Loucy (cell line): ENCODE measurements around the gene MCAM.

ENCODE experiments used
- H2AFZ ChIP-seq: fragments of 200-600 bp; sonication (generic); 2 replicates; pipeline ENCODE4 v1.6.0; 2016; ENCODE audit warnings: antibody characterized with exemption, mild to moderate bottlenecking, low read length, moderate library complexity
- H3F3A ChIP-seq: fragments of 200-600 bp; 2 replicates; pipeline ENCODE4 v1.6.0; 2016; ENCODE audit warnings: antibody characterized with exemption, low read depth, mild to moderate bottlenecking
- H3K27me3 ChIP-seq: fragments of 200-600 bp; sonication (generic); 2 replicates; pipeline ENCODE4 v1.6.1; 2014; ENCODE audit warnings: low read length, mild to moderate bottlenecking; ENCODE audit not compliant: insufficient read depth, poor library complexity, severe bottlenecking
- H3K36me3 ChIP-seq: fragments of 200-600 bp; sonication (generic); 2 replicates; pipeline ENCODE4 v1.6.1; 2016; ENCODE audit warnings: low read length; ENCODE audit not compliant: insufficient read depth
- H3K4me1 ChIP-seq: fragments of 200-600 bp; sonication (generic); 2 replicates; pipeline ENCODE4 v1.5.1; 2014; ENCODE audit warnings: low read length, mild to moderate bottlenecking; ENCODE audit not compliant: insufficient read depth, poor library complexity, severe bottlenecking
- H3K4me2 ChIP-seq: fragments of 200-600 bp; sonication (generic); 2 replicates; pipeline ENCODE4 v1.6.0; 2014; ENCODE audit warnings: antibody characterized with exemption, low read length, low read depth, mild to moderate bottlenecking; ENCODE audit not compliant: poor library complexity, severe bottlenecking
- H3K4me3 ChIP-seq: fragments of 200-600 bp; sonication (generic); 2 replicates; pipeline ENCODE4 v1.5.1; 2014; ENCODE audit warnings: low read length, mild to moderate bottlenecking, mixed read lengths; ENCODE audit not compliant: poor library complexity, severe bottlenecking
- H3K79me2 ChIP-seq: fragments of 200-600 bp; sonication (generic); 2 replicates; pipeline ENCODE4 v1.6.1; 2014; ENCODE audit warnings: low read length; ENCODE audit not compliant: insufficient read depth
- H3K9ac ChIP-seq: fragments of 200-600 bp; sonication (generic); 2 replicates; pipeline ENCODE4 v1.6.0; 2014; ENCODE audit warnings: mild to moderate bottlenecking, low read depth, low read length, moderate library complexity; ENCODE audit not compliant: poor library complexity, severe bottlenecking
- H3K9me2 ChIP-seq: fragments of 200-600 bp; sonication (generic); replicated peaks from 2 replicates; pipeline ENCODE4 v1.6.1; 2016; ENCODE audit warnings: low read depth, low read length, mixed read lengths
- H3K9me3 ChIP-seq: fragments of 200-600 bp; sonication (generic); 2 replicates; pipeline ENCODE4 v1.6.1; 2014; ENCODE audit warnings: mild to moderate bottlenecking, antibody characterized with exemption, low read length, low read depth; ENCODE audit not compliant: insufficient read depth
- H4K20me1 ChIP-seq: fragments of 200-600 bp; sonication (generic); 2 replicates; pipeline ENCODE4 v1.6.0; 2014; ENCODE audit warnings: antibody characterized with exemption, low read length, mild to moderate bottlenecking; ENCODE audit not compliant: insufficient read depth, poor library complexity, severe bottlenecking
- CTCF ChIP-seq: fragments of 200-600 bp; sonication (generic); conservative IDR thresholded peaks from 2 replicates; pipeline ENCODE4 v1.5.1; 2014; ENCODE audit warnings: mild to moderate bottlenecking, antibody characterized with exemption, low read length
- EZH2phosphoT487 ChIP-seq: fragments of 200-600 bp; IDR thresholded peaks from 2 replicates; pipeline ENCODE4 v1.6.1; 2018; ENCODE audit warnings: antibody characterized with exemption, mild to moderate bottlenecking, moderate library complexity, borderline replicate concordance

The MCAM gene

GRCh38 chr11:119282495-119282894 lies 34.4 kb downstream of the MCAM start:
- Histone ChIP-seq H3K9me2 (no peaks in the 10 kb centered on the region), H3K9me3 (no peaks in the 10 kb centered on the region), H2AFZ (no peak overlapping the region), H4K20me1 (no peaks in the 10 kb centered on the region), H3K4me2 (no peak overlapping the region), H3K36me3 (peaks cover 57% of the 10 kb centered on the region; the same call in 1 of the 2 replicates), H3K4me3 (no peak overlapping the region), H3K27me3 (no peaks in the 10 kb centered on the region), H3K79me2 (no peaks in the 10 kb centered on the region), H3K9ac (no peak overlapping the region), H3F3A (no peaks in the 10 kb centered on the region), H3K4me1 (no peaks in the 10 kb centered on the region)
- TF ChIP-seq CTCF (no peak), EZH2phosphoT487 (no peak)

GRCh38 chr11:119277660-119278059 lies 39.3 kb downstream of the MCAM start:
- no peak for TF ChIP-seq CTCF
- no peak for TF ChIP-seq EZH2phosphoT487
- H4K20me1 ChIP-seq, result no peaks in the 10 kb centered on the region
- no peak overlapping the region for H2AFZ ChIP-seq
- H3K79me2 ChIP-seq, result no peaks in the 10 kb centered on the region
- H3K9me3 ChIP-seq, result no peaks in the 10 kb centered on the region
- no peaks in the 10 kb centered on the region for H3K4me1 ChIP-seq
- H3K4me3 ChIP-seq, result no peak overlapping the region
- no peaks in the 10 kb centered on the region for H3F3A ChIP-seq
- no peaks in the 10 kb centered on the region for H3K9me2 ChIP-seq
- H3K9ac ChIP-seq, result no peak overlapping the region
- peaks cover 76% of the 10 kb centered on the region; the same call in 1 of the 2 replicates for H3K36me3 ChIP-seq
- H3K4me2 ChIP-seq, result no peak overlapping the region
- H3K27me3 ChIP-seq, result no peaks in the 10 kb centered on the region

- Histone ChIP-seq H3K9me2 (no peaks in the 10 kb centered on the region), H3K4me3 (no peak overlapping the region), H3F3A (no peaks in the 10 kb centered on the region), H3K79me2 (no peaks in the 10 kb centered on the region), H3K27me3 (no peaks in the 10 kb centered on the region), H3K9ac (no peak overlapping the region), H3K36me3 (peaks cover 66% of the 10 kb centered on the region; the same call in 1 of the 2 replicates), H3K4me2 (no peak overlapping the region), H3K4me1 (no peaks in the 10 kb centered on the region), H3K9me3 (no peaks in the 10 kb centered on the region), H4K20me1 (peaks cover 6% of the 10 kb centered on the region), H2AFZ (no peak overlapping the region)
- TF ChIP-seq CTCF (no peak), EZH2phosphoT487 (no peak)
Observed at GRCh38 chr11:119273721-119274120, 43.2 kb downstream of the MCAM start.
